SJSA1 (cell line): ENCODE data around the gene MPZ. TPM values are rescaled to one million over a fixed set of nuclear protein-coding genes. Genes with fewer than 3 reads are reported as not detected.
A peak's percentile ranks its signal among the peaks of the same experiment; 100 is the strongest.

Experiments used
- DNase-seq, 2 experiments: peaks; one replicate each; pipeline ENCODE4 v3.0.0-alpha.2; 2015 to 2020; ENCODE audit warnings: low spot score in 2 of 2, low read depth in 1 of 2
- H3K27ac ChIP-seq: fragments of 250-450 bp; sonication (Bioruptor Pico); 2 replicates; pipeline ENCODE4 v1.5.1; 2020; ENCODE audit warnings: mild to moderate bottlenecking, moderate library complexity
- H3K27me3 ChIP-seq: fragments of 250-450 bp; sonication (Bioruptor Pico); replicated peaks from 2 replicates; pipeline ENCODE4 v1.5.1; 2020; ENCODE audit warnings: mild to moderate bottlenecking, moderate library complexity
- H3K36me3 ChIP-seq: fragments of 250-450 bp; sonication (Bioruptor Pico); 2 replicates; pipeline ENCODE4 v1.5.1; 2020; ENCODE audit warnings: mild to moderate bottlenecking
- H3K4me1 ChIP-seq: fragments of 250-450 bp; sonication (Bioruptor Pico); replicated peaks from 2 replicates; pipeline ENCODE4 v1.6.1; 2021; ENCODE audit warnings: mild to moderate bottlenecking
- H3K4me3 ChIP-seq: fragments of 250-450 bp; sonication (Bioruptor Pico); 2 replicates; pipeline ENCODE4 v1.5.1; 2020; ENCODE audit warnings: mild to moderate bottlenecking
- H3K9me3 ChIP-seq: fragments of 250-450 bp; sonication (Bioruptor Pico); replicated peaks from 2 replicates; pipeline ENCODE4 v1.5.1; 2020; ENCODE audit warnings: mild to moderate bottlenecking
- total RNA-seq: library from RNA; depleted of rRNA; stranded (reverse); fragments of >200 nt; shearing (Covaris generic); gene quantifications from 2 replicates; pipeline ENCODE4 v1.2.3, GENCODE V29; 2014

Gene MPZ
- total RNA-seq, 1 experiment from 2014 or later = not detected

DNA sequence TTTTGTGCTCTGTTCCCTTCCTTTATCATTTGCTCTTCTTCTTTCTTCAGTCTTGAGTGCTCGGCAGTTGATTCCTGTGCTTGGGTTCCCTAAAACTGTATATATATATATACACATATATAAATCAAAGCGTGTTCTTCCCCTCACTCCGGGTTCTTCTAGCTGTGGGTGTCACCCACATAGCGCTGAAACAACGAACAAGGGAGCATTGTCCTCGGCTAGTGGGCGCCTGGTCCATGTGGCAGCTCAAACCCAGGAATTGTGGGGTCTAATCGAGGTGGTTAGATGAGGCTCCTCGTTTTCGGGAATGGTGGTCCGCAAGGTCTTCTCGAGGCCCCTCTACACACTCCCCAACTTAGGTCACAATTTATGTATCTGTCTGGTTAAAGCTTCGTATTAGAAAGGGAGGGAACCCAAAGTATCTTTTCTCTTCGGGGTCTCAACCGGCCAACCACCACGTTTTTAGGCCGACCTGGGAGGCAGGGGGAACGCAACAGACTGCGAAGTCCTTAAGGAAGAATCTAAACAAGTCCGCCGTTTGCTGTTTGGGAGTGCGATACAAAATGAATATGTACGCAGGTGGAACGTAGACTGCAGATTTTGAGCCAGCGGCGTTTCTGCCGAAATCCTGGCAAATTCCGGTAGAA lies 3.9 kb upstream of the MPZ start:
- H3K4me1 ChIP-seq = peaks cover 5% of the 10 kb centered on the region; the same call in 1 of the 2 replicates
- peak overlapping the region; percentile 70 for H3K4me3 ChIP-seq
- peak overlapping the region; percentile 76; the same call in 1 of the 2 replicates for H3K27ac ChIP-seq
- no peaks in the 10 kb centered on the region for H3K36me3 ChIP-seq
- no peaks in the 10 kb centered on the region for H3K9me3 ChIP-seq
- H3K27me3 ChIP-seq = no peaks in the 10 kb centered on the region
- peak in 1 of 2 experiments; percentile 29 for DNase-seq

DNA sequence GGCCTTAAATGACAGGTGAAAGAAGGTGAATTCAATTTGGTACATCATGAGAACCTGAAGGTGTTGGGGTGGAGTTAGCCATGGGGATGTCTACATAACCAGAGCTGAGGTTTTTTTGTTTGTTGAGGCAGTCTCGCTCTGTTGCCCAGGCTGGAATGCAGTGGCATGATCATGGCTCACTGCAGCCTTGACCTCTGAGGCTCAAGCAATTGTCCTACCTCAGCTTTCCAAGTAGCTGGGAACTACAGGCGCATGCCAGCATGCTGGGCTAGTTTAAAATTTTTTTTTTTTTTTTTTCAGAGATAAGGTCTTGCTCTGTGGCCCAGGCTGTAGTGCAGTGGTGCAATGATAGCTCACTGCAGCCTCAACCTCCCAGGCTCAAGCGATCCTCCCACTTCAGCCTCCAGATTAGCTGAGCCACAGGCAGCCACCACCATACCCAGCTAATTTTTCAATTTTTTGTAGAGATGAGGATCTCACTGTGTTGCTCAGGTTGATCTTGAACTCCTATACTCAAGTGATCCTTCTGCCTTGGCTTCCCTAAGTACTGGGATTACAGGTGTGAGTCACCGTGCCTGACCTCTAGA lies 1.9 kb upstream of the MPZ start:
- Histone ChIP-seq H3K9me3 (no peaks in the 10 kb centered on the region), H3K4me3 (no peak overlapping the region)
- DNase-seq = no peak

DNA sequence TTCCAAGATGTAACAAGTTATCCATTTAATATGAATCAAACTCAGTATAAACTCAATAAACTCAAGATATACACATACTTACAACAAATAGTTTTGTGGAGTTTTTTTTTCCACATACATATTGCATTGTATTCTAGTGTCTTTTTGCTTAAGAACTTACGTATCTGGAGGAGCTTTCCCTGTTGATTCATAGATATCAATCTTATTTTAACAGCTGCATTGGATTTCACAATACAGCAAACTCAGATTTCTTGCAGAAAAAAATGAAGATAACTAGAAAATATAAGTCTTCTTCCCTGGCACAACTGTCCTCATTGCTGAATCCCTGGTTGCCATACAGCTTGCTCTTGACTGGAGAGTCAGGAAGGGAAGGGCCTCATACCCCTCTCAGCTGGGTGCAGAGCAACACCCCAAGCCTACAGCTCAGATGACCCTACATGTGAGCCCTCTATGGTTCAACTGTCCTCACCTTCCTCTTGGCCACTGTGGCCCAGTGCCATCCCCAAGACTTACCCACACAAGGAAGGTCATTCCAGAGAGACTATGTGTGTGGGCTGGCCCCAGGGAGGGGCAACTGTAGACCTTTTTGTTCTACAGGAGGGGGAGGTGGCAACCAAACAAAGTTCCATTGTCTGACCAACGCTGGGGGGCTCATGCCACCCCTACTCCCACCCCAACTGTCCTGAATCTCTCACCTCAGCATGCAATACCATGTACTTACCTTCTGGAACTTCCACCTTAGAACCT lies 1.7 kb downstream of the MPZ start:
- Histone ChIP-seq H3K9me3 (no peaks in the 10 kb centered on the region), H3K27ac (no peak overlapping the region), H3K4me3 (no peak overlapping the region), H3K27me3 (no peaks in the 10 kb centered on the region), H3K4me1 (peaks cover 5% of the 10 kb centered on the region; the same call in 1 of the 2 replicates), H3K36me3 (no peaks in the 10 kb centered on the region)
- DNase-seq = no peak

More for the DNA sequence above, 1.9 kb upstream of the MPZ start:
- Histone ChIP-seq H3K4me1 (peaks cover 9% of the 10 kb centered on the region), H3K27me3 (no peaks in the 10 kb centered on the region), H3K27ac (no peak overlapping the region), H3K36me3 (no peaks in the 10 kb centered on the region)

DNA sequence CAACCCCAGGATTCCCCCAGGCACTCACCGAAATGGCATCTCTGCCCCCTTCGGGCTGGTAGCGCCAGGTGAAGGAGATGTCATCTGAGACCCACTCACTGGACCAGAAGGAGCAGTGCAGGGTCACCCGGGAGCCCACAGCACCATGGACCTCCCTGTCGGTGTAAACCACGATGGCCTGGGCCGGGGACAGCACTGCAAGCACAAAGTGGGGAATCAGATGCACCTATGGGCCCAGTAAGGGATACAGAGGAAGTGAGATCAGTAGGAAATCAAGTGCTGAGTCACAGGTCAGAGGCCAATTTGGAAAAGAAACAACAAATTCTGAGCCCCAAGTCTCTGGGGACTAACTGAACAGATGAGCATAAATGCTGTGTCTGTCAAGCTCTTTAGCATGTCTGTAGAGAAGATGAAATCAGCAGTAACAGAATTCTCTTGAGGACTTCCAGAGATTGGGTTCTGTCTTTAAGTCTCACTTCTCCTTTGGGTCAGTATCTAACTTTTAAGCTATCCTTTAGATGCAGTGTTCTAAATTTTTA lies 2.5 kb downstream of the MPZ start:
- Histone ChIP-seq H3K4me3 (no peak overlapping the region), H3K27ac (no peak overlapping the region)
- DNase-seq = no peak

DNA sequence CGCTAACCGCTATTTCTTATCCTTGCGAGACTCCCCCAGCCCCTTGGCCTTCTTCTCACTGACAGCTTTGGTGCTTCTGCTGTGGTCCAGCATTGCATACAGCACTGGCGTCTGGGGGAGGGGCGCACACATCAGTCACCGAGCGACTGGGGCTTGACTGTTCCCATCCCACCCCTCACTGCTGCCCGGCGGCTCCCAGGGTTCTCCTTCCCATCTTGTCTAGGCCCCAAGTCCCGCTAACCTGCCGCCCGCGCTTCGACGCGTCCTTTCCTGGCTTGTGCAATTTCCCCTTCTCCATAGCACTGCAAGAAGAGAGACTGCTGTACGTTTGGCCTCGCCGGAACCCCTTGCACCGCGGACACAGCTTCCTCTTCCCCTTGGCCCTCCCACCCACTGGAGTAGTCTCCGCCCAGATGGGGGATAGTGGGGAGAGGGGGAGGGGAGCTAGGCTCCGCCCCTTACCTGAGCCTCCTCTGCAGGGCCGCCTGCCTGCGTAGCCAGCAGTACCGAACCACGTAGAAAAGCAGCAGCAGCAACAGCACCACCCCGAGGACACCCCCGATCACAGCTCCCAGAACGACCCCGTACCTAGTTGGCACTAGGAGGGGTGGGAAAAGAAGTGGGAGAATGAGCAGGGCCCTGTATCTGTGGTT lies 3.8 kb downstream of the MPZ start:
- H3K4me1 ChIP-seq = peaks cover 5% of the 10 kb centered on the region; the same call in 1 of the 2 replicates
- H3K27ac ChIP-seq = no peak overlapping the region
- no peak for DNase-seq
- no peaks in the 10 kb centered on the region for H3K27me3 ChIP-seq
- H3K9me3 ChIP-seq = no peaks in the 10 kb centered on the region
- no peaks in the 10 kb centered on the region for H3K36me3 ChIP-seq
- no peak overlapping the region for H3K4me3 ChIP-seq

More for the DNA sequence above, 2.5 kb downstream of the MPZ start:
- peaks cover 5% of the 10 kb centered on the region; the same call in 1 of the 2 replicates for H3K4me1 ChIP-seq
- H3K36me3 ChIP-seq = no peaks in the 10 kb centered on the region
- no peaks in the 10 kb centered on the region for H3K9me3 ChIP-seq
- H3K27me3 ChIP-seq = no peaks in the 10 kb centered on the region

DNA sequence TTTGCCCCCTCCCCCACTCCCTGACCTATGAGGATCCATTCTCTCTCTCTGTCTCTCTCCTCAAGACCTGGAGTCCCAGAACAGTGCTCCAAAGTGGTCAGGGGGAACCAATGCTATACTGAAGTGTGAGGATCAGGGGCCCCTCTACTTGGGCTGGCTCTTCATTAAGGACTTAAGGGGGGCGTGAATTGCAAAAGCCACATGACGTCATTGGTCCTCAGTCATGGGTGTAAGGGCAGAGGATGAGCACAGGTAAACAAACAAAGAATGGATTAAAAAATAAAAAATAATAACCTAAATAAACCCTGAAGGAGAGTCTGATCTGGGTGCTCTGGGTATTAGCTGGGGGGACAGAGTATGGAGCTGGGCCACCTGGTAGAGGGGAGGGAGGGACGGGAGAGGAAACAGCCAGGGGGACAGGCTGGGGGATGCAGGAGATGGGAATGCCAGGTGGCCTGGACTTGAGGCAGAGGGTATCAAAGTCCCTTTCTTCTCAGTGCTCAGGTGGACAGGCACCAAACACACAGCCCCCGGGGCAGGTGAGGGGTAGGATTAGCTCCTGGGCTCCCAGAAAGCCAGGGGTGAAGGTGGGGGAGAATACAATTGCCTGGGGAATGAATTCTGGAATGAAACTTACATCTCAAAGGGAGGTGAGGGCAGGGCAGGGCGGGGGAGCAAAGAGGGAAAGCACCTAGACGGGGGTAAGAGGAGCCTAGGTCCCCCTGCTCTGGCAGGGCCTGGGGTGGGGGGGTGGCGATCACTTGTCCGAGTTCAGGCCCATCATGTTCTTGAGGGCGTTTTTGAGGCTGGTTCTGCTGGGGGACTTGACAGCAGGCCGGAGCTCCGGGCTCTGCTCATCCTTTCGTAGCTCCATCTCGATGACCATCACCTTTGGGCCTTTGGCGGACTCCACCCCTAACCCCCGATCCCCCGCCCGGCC lies 4.6 kb downstream of the MPZ start:
- Histone ChIP-seq H3K4me3 (no peak overlapping the region), H3K27me3 (no peaks in the 10 kb centered on the region), H3K36me3 (no peaks in the 10 kb centered on the region), H3K9me3 (no peaks in the 10 kb centered on the region), H3K4me1 (peaks cover 5% of the 10 kb centered on the region; the same call in 1 of the 2 replicates), H3K27ac (no peak overlapping the region)
- no peak for DNase-seq

DNA sequence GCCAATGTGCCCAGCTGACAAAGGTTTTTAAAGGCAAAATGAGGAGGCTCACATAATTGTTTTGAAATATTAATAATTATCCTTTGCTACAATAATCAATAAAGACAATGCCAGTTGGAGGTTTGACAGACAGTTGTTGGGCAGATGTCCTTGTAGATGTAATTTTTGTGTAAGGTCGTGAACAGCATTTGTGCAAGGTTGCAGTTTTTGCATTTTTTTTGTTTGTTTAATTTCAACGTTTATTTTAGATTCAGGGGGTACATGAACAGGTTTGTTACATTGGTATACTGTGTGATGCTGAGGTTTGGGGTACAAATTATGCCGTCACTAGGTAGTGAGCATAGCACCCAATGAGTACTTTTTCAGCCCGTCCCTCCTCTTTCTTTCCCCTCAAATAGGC lies 9.3 kb downstream of the MPZ start:
- Histone ChIP-seq H3K4me3 (no peak overlapping the region), H3K27ac (no peak overlapping the region), H3K27me3 (no peaks in the 10 kb centered on the region), H3K9me3 (0 out of 2 replicates have a peak, but pooled peaks cover under 1% of the 10 kb centered on the region), H3K4me1 (no peaks in the 10 kb centered on the region), H3K36me3 (no peaks in the 10 kb centered on the region)
- no peak for DNase-seq

DNA sequence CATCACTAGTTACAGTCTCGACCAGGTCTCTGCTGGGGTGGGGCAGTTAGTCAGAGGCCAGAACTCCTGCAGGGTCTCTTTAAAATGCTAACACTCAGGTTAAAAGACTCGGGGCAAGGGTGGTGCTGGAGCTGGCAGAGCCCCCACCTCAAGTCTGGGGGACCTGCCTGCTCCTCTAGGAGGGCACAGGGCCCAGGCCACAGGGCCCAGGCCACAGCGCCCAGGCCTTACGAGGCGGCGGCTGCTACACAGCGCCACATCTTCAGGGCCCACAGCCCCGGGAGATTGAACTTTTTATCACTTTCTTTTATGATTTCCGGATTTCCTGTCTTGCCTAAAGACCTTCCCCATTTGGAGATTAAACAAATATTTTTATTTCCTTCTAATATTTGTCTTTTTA lies 10.4 kb downstream of the MPZ start:
- no peaks in the 10 kb centered on the region for H3K36me3 ChIP-seq
- no peak for DNase-seq

DNA sequence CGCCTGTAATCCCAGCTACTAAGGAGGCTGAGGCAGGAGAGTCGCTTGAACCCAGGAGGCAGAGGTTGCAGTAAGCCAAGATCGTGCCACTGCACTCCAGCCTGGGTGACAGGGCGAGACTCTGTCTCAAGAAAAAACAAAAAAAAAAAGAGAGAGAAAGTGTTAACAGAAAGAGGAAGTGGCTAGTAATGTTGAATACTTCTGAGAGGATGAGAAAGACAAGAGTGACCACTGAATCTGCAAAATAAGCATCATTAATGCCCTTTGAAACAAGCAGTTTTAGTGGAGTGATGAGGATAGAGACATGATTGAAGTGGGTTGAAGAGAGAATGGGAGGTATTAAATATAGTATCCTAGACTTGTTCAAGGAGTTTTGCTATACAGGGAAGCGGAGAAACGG lies 11.7 kb downstream of the MPZ start:
- H3K4me3 ChIP-seq = no peak overlapping the region

More for the DNA sequence above, 10.4 kb downstream of the MPZ start:
- H3K4me1 ChIP-seq = no peaks in the 10 kb centered on the region
- H3K4me3 ChIP-seq = no peak overlapping the region
- no peak overlapping the region for H3K27ac ChIP-seq
- no peaks in the 10 kb centered on the region for H3K27me3 ChIP-seq
- H3K9me3 ChIP-seq = 0 out of 2 replicates have a peak, but pooled peaks cover 2% of the 10 kb centered on the region

DNA sequence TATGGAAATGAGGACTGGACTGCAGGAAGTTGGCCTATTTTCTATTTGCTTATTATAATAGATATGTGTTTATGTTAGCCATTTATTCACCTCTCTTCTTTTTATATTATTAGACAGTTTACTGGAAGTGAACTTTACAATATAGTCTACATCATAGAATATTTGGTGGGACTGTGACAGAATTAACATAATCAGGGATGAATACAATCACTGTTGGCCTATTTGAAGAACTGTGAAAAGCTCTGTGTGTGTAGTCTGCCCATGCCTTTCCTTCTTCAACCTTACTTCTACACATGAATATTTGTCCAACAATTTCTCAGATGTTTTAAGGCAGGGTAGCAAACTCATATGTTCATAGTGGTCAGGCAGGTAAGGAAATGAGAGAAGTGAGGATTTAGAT lies 12.4 kb downstream of the MPZ start:
- DNase-seq = no peak
- no peaks in the 10 kb centered on the region for H3K4me1 ChIP-seq
- no peaks in the 10 kb centered on the region for H3K27me3 ChIP-seq
- H3K36me3 ChIP-seq = no peaks in the 10 kb centered on the region
- no peak overlapping the region for H3K27ac ChIP-seq
- no peak overlapping the region for H3K4me3 ChIP-seq
- 0 out of 2 replicates have a peak, but pooled peaks cover 2% of the 10 kb centered on the region for H3K9me3 ChIP-seq

More for the DNA sequence above, 11.7 kb downstream of the MPZ start:
- no peaks in the 10 kb centered on the region for H3K36me3 ChIP-seq
- H3K9me3 ChIP-seq = 0 out of 2 replicates have a peak, but pooled peaks cover 2% of the 10 kb centered on the region
- no peak for DNase-seq
- no peak overlapping the region for H3K27ac ChIP-seq
- H3K27me3 ChIP-seq = no peaks in the 10 kb centered on the region
- no peaks in the 10 kb centered on the region for H3K4me1 ChIP-seq

DNA sequence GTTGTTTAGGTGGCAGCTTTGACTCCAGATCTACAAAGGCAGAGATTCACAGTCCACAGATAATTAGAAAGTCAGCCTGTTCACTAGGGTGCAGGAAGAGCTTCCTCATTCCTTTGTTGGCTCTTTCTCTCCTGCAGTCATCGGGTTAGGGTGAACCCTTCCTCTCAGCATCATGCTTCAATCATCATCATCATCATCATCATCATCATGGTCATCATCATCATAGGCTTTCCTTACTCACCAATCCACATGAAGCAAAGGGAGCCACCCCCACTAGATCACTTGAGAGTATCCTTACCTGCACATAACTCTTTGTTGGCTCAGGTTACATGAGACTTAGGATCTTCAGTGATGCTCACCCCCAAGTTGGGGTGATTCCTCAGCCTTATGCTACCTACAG lies 19.0 kb downstream of the MPZ start:
- no peak overlapping the region for H3K4me3 ChIP-seq
- H3K27me3 ChIP-seq = no peaks in the 10 kb centered on the region
- no peak overlapping the region for H3K27ac ChIP-seq
- no peak for DNase-seq
- H3K36me3 ChIP-seq = no peaks in the 10 kb centered on the region
- no peaks in the 10 kb centered on the region for H3K4me1 ChIP-seq
- peaks cover 2% of the 10 kb centered on the region; the same call in 1 of the 2 replicates for H3K9me3 ChIP-seq

DNA sequence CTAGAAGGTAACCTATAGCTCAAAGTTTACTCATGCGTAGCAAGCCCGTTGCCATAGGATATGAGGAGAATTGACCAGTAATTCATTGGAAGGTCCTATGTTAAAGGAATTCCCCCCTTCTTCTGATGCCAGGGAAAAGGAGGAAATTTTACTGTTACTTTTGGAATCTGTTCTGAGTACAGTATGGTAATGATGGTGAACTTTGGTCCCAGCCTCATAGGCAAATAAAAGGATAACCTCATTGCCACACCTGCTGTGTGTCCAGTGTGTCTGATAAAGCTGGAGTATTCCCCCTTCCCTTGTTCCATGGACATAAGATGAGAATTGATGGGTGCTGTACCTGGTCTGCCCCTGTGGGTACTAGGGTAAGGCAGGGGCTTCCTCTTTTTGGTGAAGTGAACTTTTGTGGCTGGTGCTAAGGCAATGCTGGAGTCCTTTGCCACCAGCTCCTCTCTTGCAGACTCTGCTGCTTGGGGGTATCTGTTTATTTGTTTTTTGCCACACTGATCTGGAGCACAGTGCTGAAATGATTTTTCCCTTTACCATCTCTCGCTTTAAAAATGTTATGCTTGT lies 22.2 kb downstream of the MPZ start:
- H3K4me1 ChIP-seq = no peaks in the 10 kb centered on the region
- DNase-seq = no peak
- no peaks in the 10 kb centered on the region; the same call in 1 of the 2 replicates for H3K9me3 ChIP-seq
- peaks cover 16% of the 10 kb centered on the region for H3K27me3 ChIP-seq
- H3K4me3 ChIP-seq = no peak overlapping the region
- no peaks in the 10 kb centered on the region for H3K36me3 ChIP-seq
- H3K27ac ChIP-seq = no peak overlapping the region
